GM12878 (cell line): ENCODE results near the gene OR51B4. TPM values are rescaled to one million over a fixed set of nuclear protein-coding genes. Genes with fewer than 3 reads are reported as not detected.

Source experiments
- ATAC-seq: fragments of 200-7000 bp; cut with Tn5 transposase; 3 replicates; pipeline ENCODE4 v1.9.1; 2020; ENCODE audit warnings: mild to moderate bottlenecking, moderate library complexity
- BruUV-seq: library from RNA; stranded (reverse); fragments of 400-500 nt; replicated peaks from 2 replicates; lab custom pipeline; 2021; lab: Mats Ljungman, UMichigan
- CTCF ChIA-PET: fragments of 300-600 bp; sonication (Branson Sonifier 250); formaldehyde crosslinking; extraction: SDS; loops from one replicate; lab custom pipeline; 2021; ENCODE audit warnings: inconsistent platforms; lab: Yijun Ruan, JAX
- POLR2A ChIA-PET: fragments of 350-600 bp; formaldehyde crosslinking; extraction: SDS; loops from one replicate; lab custom pipeline; 2021; ENCODE audit warnings: inconsistent platforms; lab: Charles Lee
- RAD21 ChIA-PET: fragments of 300-600 bp; sonication (Branson Sonifier 250); formaldehyde crosslinking; loops from one replicate; lab custom pipeline; 2023; ENCODE audit warnings: antibody characterized with exemption; ENCODE audit not compliant: unreplicated experiment; lab: Charles Lee
- SMC1A ChIA-PET: fragments of 300-600 bp; sonication (Branson Sonifier 250); formaldehyde crosslinking; loops from one replicate; lab custom pipeline; 2023; ENCODE audit not compliant: unreplicated experiment, uncharacterized antibody; lab: Charles Lee
- DNase-seq: peaks from one replicate; pipeline ENCODE4 v3.0.0-alpha.2; 2011; ENCODE audit warnings: low read depth, low spot score
- FAIRE-seq: peaks from 3 replicates; lab custom pipeline; 2011; peaks lifted over from hg19 to GRCh38; lab: Jason Lieb, UNC
- H2AFZ ChIP-seq: 2 replicates; pipeline ENCODE4 v1.6.0; 2011; ENCODE audit warnings: low read depth, low read length, control low read depth; ENCODE audit not compliant: control insufficient read depth
- H3K27ac ChIP-seq: 2 replicates; pipeline ENCODE4 v1.5.1; 2011; ENCODE audit warnings: control low read depth; ENCODE audit not compliant: control insufficient read depth, insufficient read depth
- H3K27me3 ChIP-seq, 2 experiments: replicated peaks in 1 of 2; 2 replicates each; pipeline versions ENCODE4 v1.6.0 to v1.6.1; 2011; ENCODE audit warnings: low read length in 1 of 2; ENCODE audit not compliant: control insufficient read depth in 2 of 2, insufficient read depth in 2 of 2
- H3K36me3 ChIP-seq, 2 experiments: 2 replicates each; pipeline ENCODE4 v1.5.1; 2011; ENCODE audit warnings: low read length in 1 of 2; ENCODE audit not compliant: control insufficient read depth in 2 of 2, insufficient read depth in 2 of 2
- H3K4me1 ChIP-seq: 2 replicates; pipeline ENCODE4 v1.6.1; 2011; ENCODE audit warnings: mild to moderate bottlenecking, low read length, moderate library complexity, mixed read lengths; ENCODE audit not compliant: control insufficient read depth, insufficient read depth
- H3K4me2 ChIP-seq: 2 replicates; pipeline ENCODE4 v1.6.0; 2011; ENCODE audit warnings: control low read depth; ENCODE audit not compliant: control insufficient read depth, insufficient read depth
- H3K4me3 ChIP-seq: fragments of 200-600 bp; sonication (generic); 2 replicates; pipeline ENCODE4 v1.5.1; 2016
- H3K79me2 ChIP-seq: 2 replicates; pipeline ENCODE4 v1.6.0; 2011; ENCODE audit warnings: low read length; ENCODE audit not compliant: control insufficient read depth, insufficient read depth
- H3K9ac ChIP-seq: 2 replicates; pipeline ENCODE4 v1.8.0; 2011; ENCODE audit warnings: low read length, control low read depth, mixed read lengths; ENCODE audit not compliant: control insufficient read depth, insufficient read depth
- H3K9me3 ChIP-seq: replicated peaks from 3 replicates; pipeline ENCODE4 v1.5.1; 2011; ENCODE audit warnings: mild to moderate bottlenecking, low read length; ENCODE audit not compliant: control insufficient read depth, insufficient read depth
- H4K20me1 ChIP-seq: 2 replicates; pipeline ENCODE4 v1.6.0; 2011; ENCODE audit not compliant: control insufficient read depth, insufficient read depth
- FOXK2 ChIP-seq: fragments of 450-650 bp; IDR thresholded peaks from 2 replicates; pipeline ENCODE4 v1.6.1; 2017; ENCODE audit warnings: mild to moderate bottlenecking, moderate library complexity
- HDAC6 ChIP-seq: fragments of 200-600 bp; sonication (generic); IDR thresholded peaks from one replicate; pipeline ENCODE4 v1.8.0; 2017; ENCODE audit warnings: antibody characterized with exemption; ENCODE audit not compliant: unreplicated experiment
- NFXL1 ChIP-seq: fragments of 450-650 bp; IDR thresholded peaks from 2 replicates; pipeline ENCODE4 v1.6.1; 2017; ENCODE audit warnings: antibody characterized with exemption, mild to moderate bottlenecking, borderline replicate concordance
- NR2C1 ChIP-seq: fragments of 450-650 bp; IDR thresholded peaks from 2 replicates; pipeline ENCODE4 v1.6.1; 2017; ENCODE audit warnings: antibody characterized with exemption, mild to moderate bottlenecking, moderate library complexity
- NR2C2 ChIP-seq: IDR thresholded peaks from 2 replicates; pipeline ENCODE4 v1.6.1; 2011; ENCODE audit warnings: borderline replicate concordance, low read depth; ENCODE audit not compliant: control insufficient read depth, insufficient read length
- PML ChIP-seq: IDR thresholded peaks from 2 replicates; pipeline ENCODE4 v1.6.1; 2012; ENCODE audit warnings: low read length, inconsistent platforms
- POLR2A ChIP-seq: IDR thresholded peaks from 2 replicates; pipeline ENCODE4 v1.6.1; 2011; ENCODE audit warnings: low read depth, mild to moderate bottlenecking, low read length
- POLR2AphosphoS2 ChIP-seq: IDR thresholded peaks from 2 replicates; pipeline ENCODE4 v1.6.1; 2011; ENCODE audit warnings: low read depth, mild to moderate bottlenecking, low read length, improper control_type of control experiment, moderate library complexity
- RFX5 ChIP-seq: IDR thresholded peaks from 2 replicates; pipeline ENCODE4 v1.6.1; 2011; ENCODE audit warnings: low read depth, low read length, improper control_type of control experiment
- SP1 ChIP-seq: IDR thresholded peaks from one replicate; pipeline ENCODE4 v1.6.1; 2011; ENCODE audit warnings: low read depth, low read length
- STAT1 ChIP-seq: fragments of 450-650 bp; conservative IDR thresholded peaks from 2 replicates; pipeline ENCODE4 v1.6.1; 2014; ENCODE audit warnings: antibody characterized with exemption, mild to moderate bottlenecking
- WRNIP1 ChIP-seq: IDR thresholded peaks from 2 replicates; pipeline ENCODE4 v1.6.1; 2011; ENCODE audit warnings: low read depth, low read length, improper control_type of control experiment, borderline replicate concordance
- YBX1 ChIP-seq: fragments of 450-650 bp; IDR thresholded peaks from 2 replicates; pipeline ENCODE4 v1.6.1; 2016; ENCODE audit warnings: antibody characterized with exemption
- YY1 ChIP-seq: IDR thresholded peaks from 2 replicates; pipeline ENCODE4 v1.6.1; 2011; ENCODE audit warnings: low read depth, mild to moderate bottlenecking, low read length
- WGBS: methylation state at CpG from one replicate; pipeline ENCODE4 v1.1.6; 2016; ENCODE audit warnings: low lambda C conversion rate; ENCODE audit not compliant: insufficient replicate concordance, insufficient coverage; ENCODE audit errors: missing lambda C conversion rate; 5-methylcytosine and 5-hydroxymethylcytosine counted together
- in situ Hi-C: fragments of 300-500 bp; cut with MboI; formaldehyde crosslinking; loops from 9 replicates; pipeline ENCODE4 v1.14.3; 2018; ENCODE audit warnings: mixed read lengths
- intact Hi-C: fragments of 100-400 bp; cut with micrococcal nuclease; formaldehyde crosslinking; loops from one replicate; pipeline ENCODE4 v1.14.2; 2022; ENCODE audit not compliant: unreplicated experiment
- polyA plus RNA-seq, 11 experiments: library from polyadenylated mRNA; depleted of rRNA in 4 of 11; unstranded in 6 of 11; stranded (reverse) in 5 of 11; fragments of >200 nt; fragmentation: Nextera tagmentation in 4 of 11; fragmentation: Illumina TruSeq in 1 of 11; extraction: Ambion mirVana in 4 of 11; extraction: Trizol in 1 of 11; gene quantifications; 1 replicate in 1 of 11; 2 replicates in 10 of 11; pipeline versions ENCODE4 v1.2.1 to v1.2.3, GENCODE V29; 2011 to 2016; ENCODE audit warnings: inconsistent platforms in 2 of 11, missing spikeins in 2 of 11, low read depth in 1 of 11
- total RNA-seq, 4 experiments: library from RNA; depleted of rRNA in 3 of 4; stranded (reverse); fragments of >200 nt in 3 of 4; fragmentation: Illumina TruSeq in 1 of 4; extraction: Trizol in 1 of 4; gene quantifications; 2 replicates each; pipeline versions ENCODE4 v1.2.1 to v1.2.3, GENCODE V29; 2013 to 2021
- TF ChIP-seq, protein P1 (sequence below): fragments of 450-650 bp; formaldehyde crosslinking; IDR thresholded peaks from 2 replicates; pipeline ENCODE4 v1.4.0; 2022; ENCODE audit warnings: mild to moderate bottlenecking, moderate library complexity
- TF ChIP-seq, protein P2 (sequence below): fragments of 150-350 bp; IDR thresholded peaks from 2 replicates; pipeline ENCODE4 v1.6.1; 2014; ENCODE audit warnings: mild to moderate bottlenecking, low read depth, low read length

The OR51B4 gene
- total and polyA plus RNA-seq, 10 of the 15 experiments (the other 5 are each of a cell fraction or from before 2014, with no cell fraction given), result 0.23 to 2.1 TPM; not detected in 8

DNA sequence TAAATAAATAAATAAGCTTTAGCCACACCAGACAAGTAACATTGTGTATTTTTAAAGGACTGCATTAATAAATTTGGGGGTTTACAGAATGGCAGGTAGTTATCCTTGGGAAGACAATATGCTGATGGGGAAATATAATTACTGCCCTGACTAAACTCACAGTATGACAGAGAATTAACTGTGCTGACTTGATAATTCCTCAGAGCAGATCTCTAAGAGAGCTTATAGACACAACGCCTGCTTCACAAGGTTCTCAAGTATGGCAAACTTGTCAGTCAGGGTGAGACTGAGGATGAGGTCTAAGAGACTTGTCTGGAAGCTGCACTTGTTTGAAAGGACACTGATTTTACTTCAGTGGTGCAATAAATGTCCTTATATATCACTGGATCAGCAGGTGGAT, 3.3 kb downstream of the OR51B4 start:
- Histone ChIP-seq H3K4me3 (no peak overlapping the region), H3K36me3 (no peaks in the 10 kb centered on the region), H3K27ac (no peak overlapping the region), H3K9me3 (no peaks in the 10 kb centered on the region), H3K9ac (no peak overlapping the region), H2AFZ (no peak overlapping the region), H3K4me1 (no peaks in the 10 kb centered on the region), H3K79me2 (no peaks in the 10 kb centered on the region), H3K4me2 (no peak overlapping the region), H3K27me3 (no peaks in the 10 kb centered on the region), H4K20me1 (no peaks in the 10 kb centered on the region)
- in situ Hi-C loops (no loop called here), intact Hi-C loops (no loop called here)
- BruUV-seq, result no TSS peak
- FAIRE-seq, result no peak
- CTCF ChIA-PET, result no interaction called here
- RAD21 ChIA-PET, result no interaction called here
- SMC1A ChIA-PET, result no interaction called here
- ATAC-seq, result no peak
- POLR2A ChIA-PET, result no interaction called here
- no peak for TF ChIP-seq RFX5
- TF ChIP-seq, protein P1, sequence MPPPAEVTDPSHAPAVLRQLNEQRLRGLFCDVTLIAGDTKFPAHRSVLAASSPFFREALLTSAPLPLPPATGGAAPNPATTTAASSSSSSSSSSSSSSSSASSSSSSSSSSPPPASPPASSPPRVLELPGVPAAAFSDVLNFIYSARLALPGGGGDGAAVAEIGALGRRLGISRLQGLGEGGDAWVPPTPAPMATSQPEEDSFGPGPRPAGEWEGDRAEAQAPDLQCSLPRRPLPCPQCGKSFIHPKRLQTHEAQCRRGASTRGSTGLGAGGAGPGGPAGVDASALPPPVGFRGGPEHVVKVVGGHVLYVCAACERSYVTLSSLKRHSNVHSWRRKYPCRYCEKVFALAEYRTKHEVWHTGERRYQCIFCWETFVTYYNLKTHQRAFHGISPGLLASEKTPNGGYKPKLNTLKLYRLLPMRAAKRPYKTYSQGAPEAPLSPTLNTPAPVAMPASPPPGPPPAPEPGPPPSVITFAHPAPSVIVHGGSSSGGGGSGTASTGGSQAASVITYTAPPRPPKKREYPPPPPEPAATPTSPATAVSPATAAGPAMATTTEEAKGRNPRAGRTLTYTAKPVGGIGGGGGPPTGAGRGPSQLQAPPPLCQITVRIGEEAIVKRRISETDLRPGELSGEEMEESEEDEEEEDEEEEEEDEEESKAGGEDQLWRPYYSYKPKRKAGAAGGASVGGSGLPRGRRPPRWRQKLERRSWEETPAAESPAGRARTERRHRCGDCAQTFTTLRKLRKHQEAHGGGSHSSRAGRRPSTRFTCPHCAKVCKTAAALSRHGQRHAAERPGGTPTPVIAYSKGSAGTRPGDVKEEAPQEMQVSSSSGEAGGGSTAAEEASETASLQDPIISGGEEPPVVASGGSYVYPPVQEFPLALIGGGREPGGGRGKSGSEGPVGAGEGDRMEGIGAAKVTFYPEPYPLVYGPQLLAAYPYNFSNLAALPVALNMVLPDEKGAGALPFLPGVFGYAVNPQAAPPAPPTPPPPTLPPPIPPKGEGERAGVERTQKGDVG (CRISPR knock-in tag), result no peak
- no peak for TF ChIP-seq SP1
- 5% methylated on average over 1 of the region's 1 CpG for WGBS
- DNase-seq, result no peak

DNA sequence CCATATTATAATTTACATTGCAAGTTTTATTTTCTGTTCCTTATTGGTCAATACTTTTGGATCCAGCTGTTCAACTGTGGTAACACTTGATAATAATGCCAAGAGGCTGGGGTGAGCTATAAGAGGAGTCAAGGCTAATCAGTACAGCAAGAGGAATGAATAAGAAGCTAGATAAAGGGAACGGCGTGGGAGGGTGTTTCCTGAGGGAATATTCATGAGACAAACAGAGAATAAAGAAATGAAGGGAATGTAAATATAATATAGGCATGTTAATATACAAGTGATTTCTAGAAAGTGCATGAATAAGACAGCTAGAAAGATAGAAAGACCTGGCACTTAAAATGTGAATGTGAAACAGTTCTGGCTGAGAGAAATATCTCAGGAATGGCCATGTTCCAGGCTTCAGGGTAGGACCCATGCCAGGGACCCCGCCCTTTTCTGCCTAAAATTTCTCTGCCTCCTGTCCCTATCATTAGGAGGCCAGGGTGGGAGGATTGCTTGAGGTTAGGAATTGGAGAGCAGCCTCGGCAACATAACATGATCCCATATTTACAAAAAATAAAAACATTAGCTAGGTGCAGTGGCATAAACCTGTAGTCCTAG, 3.9 kb downstream of the OR51B4 start:
- DNase-seq, result no peak
- H3K27ac ChIP-seq, result no peak overlapping the region
- H3K36me3 ChIP-seq, result no peaks in the 10 kb centered on the region
- H3K4me3 ChIP-seq, result no peak overlapping the region
- ChIA-PET SMC1A (interaction anchor here (0.6 kb wide), 1 partner anchor 29 kb away, joined by 3 read pairs; no protein-coding TSS in a partner anchor), POLR2A (no interaction called here), RAD21 (no interaction called here), CTCF (no interaction called here)
- in situ Hi-C loops, result no loop called here
- WGBS, result 11% methylated on average over 4 of the region's 4 CpGs
- H3K4me1 ChIP-seq, result no peaks in the 10 kb centered on the region
- no peaks in the 10 kb centered on the region for H4K20me1 ChIP-seq
- FAIRE-seq, result no peak
- H3K4me2 ChIP-seq, result no peak overlapping the region
- no peaks in the 10 kb centered on the region for H3K79me2 ChIP-seq
- H3K9me3 ChIP-seq, result no peaks in the 10 kb centered on the region
- BruUV-seq, result no TSS peak
- ATAC-seq, result no peak
- H3K27me3 ChIP-seq, result no peaks in the 10 kb centered on the region
- H3K9ac ChIP-seq, result no peak overlapping the region
- TF ChIP-seq STAT1 (no peak), HDAC6 (no peak), FOXK2 (no peak), PML (no peak), POLR2A (no peak), NFXL1 (no peak), NR2C2 (no peak), YBX1 (no peak), YY1 (no peak), POLR2AphosphoS2 (no peak), NR2C1 (no peak), WRNIP1 (no peak)
- TF ChIP-seq, protein P2, sequence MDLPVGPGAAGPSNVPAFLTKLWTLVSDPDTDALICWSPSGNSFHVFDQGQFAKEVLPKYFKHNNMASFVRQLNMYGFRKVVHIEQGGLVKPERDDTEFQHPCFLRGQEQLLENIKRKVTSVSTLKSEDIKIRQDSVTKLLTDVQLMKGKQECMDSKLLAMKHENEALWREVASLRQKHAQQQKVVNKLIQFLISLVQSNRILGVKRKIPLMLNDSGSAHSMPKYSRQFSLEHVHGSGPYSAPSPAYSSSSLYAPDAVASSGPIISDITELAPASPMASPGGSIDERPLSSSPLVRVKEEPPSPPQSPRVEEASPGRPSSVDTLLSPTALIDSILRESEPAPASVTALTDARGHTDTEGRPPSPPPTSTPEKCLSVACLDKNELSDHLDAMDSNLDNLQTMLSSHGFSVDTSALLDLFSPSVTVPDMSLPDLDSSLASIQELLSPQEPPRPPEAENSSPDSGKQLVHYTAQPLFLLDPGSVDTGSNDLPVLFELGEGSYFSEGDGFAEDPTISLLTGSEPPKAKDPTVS, result no peak
- H2AFZ ChIP-seq, result no peak overlapping the region
- intact Hi-C loops, result no loop called here
